Upper lobe of left lung (tissue), 6 donors: ENCODE results near the gene DENND5A. TPM values are rescaled to one million over a fixed set of nuclear protein-coding genes. Genes with fewer than 3 reads are reported as not detected.
"Not testable (repeated sequence)": the region's sequence is repeated elsewhere in the genome, so short reads cannot be mapped to it uniquely, and the experiment has no call there.

Experiments
- ATAC-seq, 2 donors: fragments of 200-7000 bp; cut with Tn5 transposase; one replicate each; pipeline ENCODE4 v1.9.1; 2022; ENCODE audit warnings: mild to moderate bottlenecking in 2 of 2, moderate library complexity in 2 of 2; ENCODE audit not compliant: low FRiP score in 2 of 2
- DNase-seq, 2 donors: peaks; one replicate each; pipeline ENCODE4 v3.0.0-alpha.2; 2019 to 2020
- H3K27ac ChIP-seq, 4 donors: fragments of 200-600 bp; sonication (generic); one replicate each; pipeline ENCODE4 v1.5.1; 2016 to 2019
- H3K27me3 ChIP-seq, 4 donors: fragments of 200-600 bp; sonication (generic); one replicate each; pipeline ENCODE4 v1.5.1; 2017 to 2019
- H3K36me3 ChIP-seq, 4 donors: fragments of 200-600 bp; sonication (generic); one replicate each; pipeline ENCODE4 v1.5.1; 2016 to 2019
- H3K4me1 ChIP-seq, 4 donors: fragments of 200-600 bp; sonication (generic); one replicate each; pipeline ENCODE4 v1.5.1; 2018 to 2019
- H3K4me3 ChIP-seq, 4 donors: fragments of 200-600 bp; sonication (generic); one replicate each; pipeline ENCODE4 v1.5.1; 2017 to 2019; ENCODE audit warnings: mild to moderate bottlenecking in 2 of 4, moderate library complexity in 1 of 4
- H3K9me3 ChIP-seq, 4 donors: fragments of 200-600 bp; sonication (generic); one replicate each; pipeline ENCODE4 v1.5.1; 2018 to 2019
- EP300 ChIP-seq, 4 donors: sonication (generic); formaldehyde crosslinking; IDR thresholded peaks; one replicate each; pipeline ENCODE4 v1.5.1; 2017; ENCODE audit warnings: antibody characterized with exemption in 4 of 4, control low read depth in 2 of 4
- POLR2A ChIP-seq, 4 donors: fragments of 450-650 bp; IDR thresholded peaks; one replicate each; pipeline ENCODE4 v1.5.1; 2016 to 2017; ENCODE audit warnings: antibody characterized with exemption in 4 of 4, mild to moderate bottlenecking in 2 of 4
- POLR2AphosphoS5 ChIP-seq, 2 donors: sonication (generic); formaldehyde crosslinking; IDR thresholded peaks; one replicate each; pipeline ENCODE4 v1.5.1; 2017; ENCODE audit warnings: antibody characterized with exemption in 2 of 2
- WGBS, 2 donors: methylation state at CpG; one replicate each; pipeline ENCODE4 v1.1.5; 2017 to 2018; 5-methylcytosine and 5-hydroxymethylcytosine counted together
- total RNA-seq, 6 donors: library from RNA; depleted of rRNA in 4 of 6; stranded (reverse); fragments of >200 nt in 4 of 6; gene quantifications; one replicate each; pipeline versions ENCODE4 v1.1.0 to v1.2.1, GENCODE V29; 2016 to 2021
- TF ChIP-seq, protein P1 (sequence below), 6 experiments: fragments of 450-650 bp in 4 of 6; fragments of 200-600 bp in 2 of 6; sonication (generic) in 2 of 6; IDR thresholded peaks; one replicate each; pipeline ENCODE4 v1.5.1; 2016 to 2019; ENCODE audit warnings: antibody characterized with exemption in 6 of 6
- donor health status: DM: no; HTN: no; CAD: no; lungs with moderate emphysema.
- donor health status: DM: no; HTN: yes; CAD: no; lungs with severe emphysema.

Gene DENND5A
- total RNA-seq, 6 donors from 2014 or later, result 84.4 to 159 (median 98.8) TPM

- H3K9me3 ChIP-seq, result no peaks in the 10 kb centered on the region
- H3K4me1 ChIP-seq, result peaks cover 0 to 4% (median 0%) of the 10 kb centered on the region in 4 donors
- H3K27me3 ChIP-seq, result no peaks in the 10 kb centered on the region
- no peak overlapping the region for H3K4me3 ChIP-seq
- no peak for DNase-seq
- WGBS, 2 donors, result 85 to 87% methylated on average over 11 to 12 of the region's 12 CpGs
- ATAC-seq, result no peak
- peaks cover 0 to 29% (median 9%) of the 10 kb centered on the region in 4 donors for H3K36me3 ChIP-seq
- no peak overlapping the region for H3K27ac ChIP-seq
- TF ChIP-seq POLR2AphosphoS5 (IDR thresholded peaks at IDR 0.05) (no peak), EP300 (IDR thresholded peaks at IDR 0.05) (no peak)
Observed at GRCh38 chr11:9203691-9204311, 61.3 kb downstream of the DENND5A start.

- no peaks in the 10 kb centered on the region for H3K27me3 ChIP-seq
- WGBS, 2 donors, result 96 to 98% methylated on average over 3 of the region's 3 CpGs
- ATAC-seq (no peak), DNase-seq (no peak)
- H3K27ac ChIP-seq, result no peak overlapping the region
- TF ChIP-seq EP300 (IDR thresholded peaks at IDR 0.05) (no peak), POLR2A (IDR thresholded peaks at IDR 0.05) (no peak), POLR2AphosphoS5 (IDR thresholded peaks at IDR 0.05) (no peak)
- TF ChIP-seq, protein P1, sequence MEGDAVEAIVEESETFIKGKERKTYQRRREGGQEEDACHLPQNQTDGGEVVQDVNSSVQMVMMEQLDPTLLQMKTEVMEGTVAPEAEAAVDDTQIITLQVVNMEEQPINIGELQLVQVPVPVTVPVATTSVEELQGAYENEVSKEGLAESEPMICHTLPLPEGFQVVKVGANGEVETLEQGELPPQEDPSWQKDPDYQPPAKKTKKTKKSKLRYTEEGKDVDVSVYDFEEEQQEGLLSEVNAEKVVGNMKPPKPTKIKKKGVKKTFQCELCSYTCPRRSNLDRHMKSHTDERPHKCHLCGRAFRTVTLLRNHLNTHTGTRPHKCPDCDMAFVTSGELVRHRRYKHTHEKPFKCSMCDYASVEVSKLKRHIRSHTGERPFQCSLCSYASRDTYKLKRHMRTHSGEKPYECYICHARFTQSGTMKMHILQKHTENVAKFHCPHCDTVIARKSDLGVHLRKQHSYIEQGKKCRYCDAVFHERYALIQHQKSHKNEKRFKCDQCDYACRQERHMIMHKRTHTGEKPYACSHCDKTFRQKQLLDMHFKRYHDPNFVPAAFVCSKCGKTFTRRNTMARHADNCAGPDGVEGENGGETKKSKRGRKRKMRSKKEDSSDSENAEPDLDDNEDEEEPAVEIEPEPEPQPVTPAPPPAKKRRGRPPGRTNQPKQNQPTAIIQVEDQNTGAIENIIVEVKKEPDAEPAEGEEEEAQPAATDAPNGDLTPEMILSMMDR (IDR thresholded peaks at IDR 0.05), result no peak
- peaks cover 0 to 32% (median 9%) of the 10 kb centered on the region in 4 donors for H3K36me3 ChIP-seq
- H3K9me3 ChIP-seq, result no peaks in the 10 kb centered on the region
- no peaks in the 10 kb centered on the region for H3K4me1 ChIP-seq
- H3K4me3 ChIP-seq, result no peak overlapping the region
Observed at GRCh38 chr11:9201372-9202162, 63.6 kb downstream of the DENND5A start.

- DNase-seq, result no peak
- Histone ChIP-seq H3K9me3 (no peaks in the 10 kb centered on the region), H3K4me1 (no peaks in the 10 kb centered on the region), H3K27me3 (no peaks in the 10 kb centered on the region), H3K4me3 (no peak overlapping the region), H3K36me3 (peaks cover 0 to 32% (median 9%) of the 10 kb centered on the region in 4 donors), H3K27ac (no peak overlapping the region)
- TF ChIP-seq POLR2A (IDR thresholded peaks at IDR 0.05) (no peak), POLR2AphosphoS5 (IDR thresholded peaks at IDR 0.05) (no peak), EP300 (IDR thresholded peaks at IDR 0.05) (no peak)
- TF ChIP-seq, protein P1 (IDR thresholded peaks at IDR 0.05), result no peak
- ATAC-seq, result no peak
- 93 to 98% methylated on average over 2 of the region's 2 CpGs for whole genome bisulfite sequencing, 2 donors
Observed at GRCh38 chr11:9200471-9200870, 64.7 kb downstream of the DENND5A start.

GRCh38 chr11:9193316-9193715 lies 71.8 kb downstream of the DENND5A start:
- Histone ChIP-seq H3K27ac (no peak overlapping the region), H3K27me3 (no peaks in the 10 kb centered on the region), H3K9me3 (no peaks in the 10 kb centered on the region), H3K4me1 (no peaks in the 10 kb centered on the region), H3K36me3 (peaks cover 0 to 30% (median 5%) of the 10 kb centered on the region in 4 donors), H3K4me3 (no peak overlapping the region)
- 86 to 91% methylated on average over 3 of the region's 3 CpGs for WGBS, 2 donors
- DNase-seq, result no peak
- ATAC-seq, result no peak
- TF ChIP-seq, protein P1 (IDR thresholded peaks at IDR 0.05), result no peak
- TF ChIP-seq EP300 (IDR thresholded peaks at IDR 0.05), result no peak
- no peak for TF ChIP-seq POLR2A (IDR thresholded peaks at IDR 0.05)
- TF ChIP-seq POLR2AphosphoS5 (IDR thresholded peaks at IDR 0.05), result no peak

DNA sequence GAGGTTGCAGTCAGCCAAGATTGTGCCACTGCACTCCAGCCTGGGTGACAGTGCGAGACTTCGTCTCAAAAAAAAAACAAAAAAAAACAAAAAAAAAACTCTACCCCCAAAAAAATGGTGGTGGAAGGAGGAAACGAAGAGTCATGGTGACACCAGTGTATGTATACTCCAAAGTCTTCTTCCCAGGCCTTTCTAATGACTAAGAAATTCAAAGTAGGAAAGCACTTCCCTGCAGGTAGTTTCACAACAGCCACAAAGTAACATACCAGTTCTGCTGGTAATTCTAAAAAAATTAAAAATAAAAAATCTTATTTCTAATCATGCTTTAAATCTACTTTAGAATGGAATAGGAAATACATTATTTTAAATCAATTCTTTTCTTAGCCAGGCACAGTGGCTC lies 72.6 kb downstream of the DENND5A start:
- TF ChIP-seq POLR2A (IDR thresholded peaks at IDR 0.05) (no peak), POLR2AphosphoS5 (IDR thresholded peaks at IDR 0.05) (no peak)
- TF ChIP-seq, protein P1 (IDR thresholded peaks at IDR 0.05), result no peak
- WGBS, 2 donors, result 95 to 96% methylated on average over 3 of the region's 3 CpGs
- Histone ChIP-seq H3K4me3 (no peak overlapping the region), H3K27ac (no peak overlapping the region), H3K4me1 (no peaks in the 10 kb centered on the region), H3K9me3 (no peaks in the 10 kb centered on the region), H3K27me3 (no peaks in the 10 kb centered on the region), H3K36me3 (peaks cover 0 to 27% (median 5%) of the 10 kb centered on the region in 4 donors)
- DNase-seq (no peak), ATAC-seq (no peak)

- H3K4me3 ChIP-seq, H3K9me3 ChIP-seq, ATAC-seq, H3K4me1 ChIP-seq, DNase-seq, H3K27ac ChIP-seq, H3K27me3 ChIP-seq: not testable (repeated sequence)
- WGBS, 2 donors, result 98 to 99% methylated on average over 5 of the region's 5 CpGs
- H3K36me3 ChIP-seq, result peaks cover 0 to 39% (median 5%) of the 10 kb centered on the region in 4 donors
Observed at GRCh38 chr11:9190326-9191016, 74.7 kb downstream of the DENND5A start.

GRCh38 chr11:9188860-9189259 lies 76.3 kb downstream of the DENND5A start:
- not testable (repeated sequence) for ATAC-seq, H3K4me3 ChIP-seq, H3K9me3 ChIP-seq, H3K27ac ChIP-seq, DNase-seq, H3K4me1 ChIP-seq, H3K27me3 ChIP-seq
- WGBS, 2 donors, result 93 to 100% methylated on average over 2 to 3 of the region's 3 CpGs
- peaks cover 0 to 39% (median 5%) of the 10 kb centered on the region in 4 donors for H3K36me3 ChIP-seq
